ENCODE measurements around the gene SMIM44.

DNA sequence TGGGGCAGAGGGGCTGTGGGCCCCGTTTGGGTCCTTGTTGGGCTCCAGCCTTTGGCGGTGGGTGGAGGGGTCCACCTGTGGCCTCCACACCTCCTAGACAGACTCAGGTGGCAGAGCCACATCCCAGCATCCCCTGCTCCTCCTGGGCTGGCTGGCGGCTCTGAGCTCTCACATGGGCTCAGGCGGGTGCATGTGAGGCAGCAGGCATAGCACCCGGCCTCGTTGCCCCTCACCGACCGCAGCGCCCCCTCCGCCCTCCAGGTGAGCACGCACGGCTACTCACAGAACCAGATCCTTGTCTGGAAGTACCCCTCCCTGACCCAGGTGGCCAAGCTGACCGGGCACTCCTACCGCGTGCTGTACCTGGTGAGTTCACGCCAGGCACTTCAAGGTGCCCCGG, 49.8 kb upstream of the SMIM44 start:
- no peak for TF ChIP-seq EZH2 (IDR thresholded peaks at IDR 0.05; ENCODE audit: low read length)
- TF ChIP-seq, protein P1, sequence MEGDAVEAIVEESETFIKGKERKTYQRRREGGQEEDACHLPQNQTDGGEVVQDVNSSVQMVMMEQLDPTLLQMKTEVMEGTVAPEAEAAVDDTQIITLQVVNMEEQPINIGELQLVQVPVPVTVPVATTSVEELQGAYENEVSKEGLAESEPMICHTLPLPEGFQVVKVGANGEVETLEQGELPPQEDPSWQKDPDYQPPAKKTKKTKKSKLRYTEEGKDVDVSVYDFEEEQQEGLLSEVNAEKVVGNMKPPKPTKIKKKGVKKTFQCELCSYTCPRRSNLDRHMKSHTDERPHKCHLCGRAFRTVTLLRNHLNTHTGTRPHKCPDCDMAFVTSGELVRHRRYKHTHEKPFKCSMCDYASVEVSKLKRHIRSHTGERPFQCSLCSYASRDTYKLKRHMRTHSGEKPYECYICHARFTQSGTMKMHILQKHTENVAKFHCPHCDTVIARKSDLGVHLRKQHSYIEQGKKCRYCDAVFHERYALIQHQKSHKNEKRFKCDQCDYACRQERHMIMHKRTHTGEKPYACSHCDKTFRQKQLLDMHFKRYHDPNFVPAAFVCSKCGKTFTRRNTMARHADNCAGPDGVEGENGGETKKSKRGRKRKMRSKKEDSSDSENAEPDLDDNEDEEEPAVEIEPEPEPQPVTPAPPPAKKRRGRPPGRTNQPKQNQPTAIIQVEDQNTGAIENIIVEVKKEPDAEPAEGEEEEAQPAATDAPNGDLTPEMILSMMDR (optimal IDR thresholded peaks at IDR 0.05 in 1 of 3, IDR thresholded peaks at IDR 0.05 in 1 of 3, conservative IDR thresholded peaks at IDR 0.05 in 1 of 3; ENCODE audit: extremely low read depth in 1 of 3, insufficient read depth in 2 of 3, low read length in 3 of 3) = no peak
